GM12878 (cell line): ENCODE data around the gene TAPBPL. TPM values are rescaled to one million over a fixed set of nuclear protein-coding genes. Genes with fewer than 3 reads are reported as not detected.
A peak's percentile ranks its signal among the peaks of the same experiment; 100 is the strongest.

Experiments
- CBX3 ChIP-seq: fragments of 200-600 bp; sonication (generic); IDR thresholded peaks from 2 replicates; pipeline ENCODE4 v1.6.1; 2016; ENCODE audit warnings: low read depth, borderline replicate concordance
- CHD4 ChIP-seq: fragments of 200-600 bp; sonication (generic); IDR thresholded peaks from 2 replicates; pipeline ENCODE4 v1.6.1; 2016; ENCODE audit warnings: mild to moderate bottlenecking
- CUX1 ChIP-seq: IDR thresholded peaks from 2 replicates; pipeline ENCODE4 v1.6.1; 2012; ENCODE audit warnings: improper control_type of control experiment, low read depth, low read length; ENCODE audit not compliant: insufficient replicate concordance
- E2F8 ChIP-seq: fragments of 450-650 bp; IDR thresholded peaks from 2 replicates; pipeline ENCODE4 v1.6.1; 2018; ENCODE audit warnings: mild to moderate bottlenecking, low read depth, moderate library complexity; ENCODE audit not compliant: partially characterized antibody
- EED ChIP-seq: sonication (generic); IDR thresholded peaks from 2 replicates; pipeline ENCODE4 v1.6.1; 2016; ENCODE audit warnings: antibody characterized with exemption, low read depth
- GABPA ChIP-seq: IDR thresholded peaks from 2 replicates; pipeline ENCODE4 v1.6.1; 2014; ENCODE audit warnings: antibody characterized with exemption, low read depth, mild to moderate bottlenecking, inconsistent platforms
- MTA2 ChIP-seq: fragments of 450-650 bp; IDR thresholded peaks from 2 replicates; pipeline ENCODE4 v1.6.1; 2016; ENCODE audit warnings: low read depth, mild to moderate bottlenecking, moderate library complexity
- PAX5 ChIP-seq: IDR thresholded peaks from 2 replicates; pipeline ENCODE4 v1.6.1; 2011; ENCODE audit warnings: low read depth, low read length, borderline replicate concordance
- RELA ChIP-seq: fragments of 450-650 bp; IDR thresholded peaks from 2 replicates; pipeline ENCODE4 v1.8.0; 2014; ENCODE audit warnings: borderline replicate concordance; ENCODE audit not compliant: partially characterized antibody
- RELB ChIP-seq: fragments of 450-650 bp; IDR thresholded peaks from 2 replicates; pipeline ENCODE4 v1.6.1; 2017; ENCODE audit warnings: low read depth, mild to moderate bottlenecking, moderate library complexity
- SMAD1 ChIP-seq: fragments of 450-650 bp; IDR thresholded peaks from 2 replicates; pipeline ENCODE4 v1.6.1; 2018; ENCODE audit warnings: mild to moderate bottlenecking, low read depth; ENCODE audit not compliant: partially characterized antibody
- WRNIP1 ChIP-seq: IDR thresholded peaks from 2 replicates; pipeline ENCODE4 v1.6.1; 2011; ENCODE audit warnings: low read depth, low read length, improper control_type of control experiment, borderline replicate concordance
- ZNF207 ChIP-seq: fragments of 450-650 bp; IDR thresholded peaks from 2 replicates; pipeline ENCODE4 v1.6.1; 2014; ENCODE audit warnings: antibody characterized with exemption, mild to moderate bottlenecking, borderline replicate concordance
- ZNF687 ChIP-seq: fragments of 450-650 bp; IDR thresholded peaks from 2 replicates; pipeline ENCODE4 v1.6.1; 2017; ENCODE audit warnings: mild to moderate bottlenecking, moderate library complexity
- polyA plus RNA-seq, 11 experiments: library from polyadenylated mRNA; depleted of rRNA in 4 of 11; unstranded in 6 of 11; stranded (reverse) in 5 of 11; fragments of >200 nt; fragmentation: Nextera tagmentation in 4 of 11; fragmentation: Illumina TruSeq in 1 of 11; extraction: Ambion mirVana in 4 of 11; extraction: Trizol in 1 of 11; gene quantifications; 1 replicate in 1 of 11; 2 replicates in 10 of 11; pipeline versions ENCODE4 v1.2.1 to v1.2.3, GENCODE V29; 2011 to 2016; ENCODE audit warnings: inconsistent platforms in 2 of 11, missing spikeins in 2 of 11, low read depth in 1 of 11
- total RNA-seq, 4 experiments: library from RNA; depleted of rRNA in 3 of 4; stranded (reverse); fragments of >200 nt in 3 of 4; fragmentation: Illumina TruSeq in 1 of 4; extraction: Trizol in 1 of 4; gene quantifications; 2 replicates each; pipeline versions ENCODE4 v1.2.1 to v1.2.3, GENCODE V29; 2013 to 2021

The TAPBPL gene
- total and polyA plus RNA-seq, 10 of the 15 experiments (the other 5 are each of a cell fraction or from before 2014, with no cell fraction given), result 12.4 to 45.0 (median 29.9) TPM

GRCh38 chr12:6465467-6466183, 13.8 kb downstream of the TAPBPL start (continued):
- TF ChIP-seq ZNF687 (0 out of 2 replicates have a peak, but pooled peaks have one; percentile 14), E2F8 (no peak), ZNF207 (peak; percentile 6; the same call in 1 of the 2 replicates), EED (no peak), RELA (peak; percentile 9), GABPA (no peak), RELB (0 out of 2 replicates have a peak, but pooled peaks have one; percentile 14), CHD4 (no peak), WRNIP1 (no peak), MTA2 (no peak), PAX5 (no peak), CBX3 (no peak), SMAD1 (no peak), CUX1 (no peak)
